Spleen (tissue), 7 donors: ENCODE data around the gene MTX3.

Experiments
- POLR2A ChIP-seq, 3 donors: fragments of 450-650 bp; IDR thresholded peaks; one replicate each; pipeline ENCODE4 v1.5.1; 2017; ENCODE audit warnings: antibody characterized with exemption in 3 of 3, mild to moderate bottlenecking in 1 of 3
- TF ChIP-seq, protein P1 (sequence below), 11 experiments: fragments of 200-600 bp in 7 of 11; fragments of 450-650 bp in 4 of 11; sonication (generic) in 4 of 11; IDR thresholded peaks in 8 of 11; conservative IDR thresholded peaks in 3 of 11; 1 replicate in 7 of 11; 2 replicates in 4 of 11; pipeline versions ENCODE4 v1.4.0 to v1.8.0; 2016 to 2021; ENCODE audit warnings: antibody characterized with exemption in 11 of 11, inconsistent platforms in 4 of 11, mild to moderate bottlenecking in 1 of 11
- donor health status: DM: no; HTN: no; CAD: no; lungs with moderate emphysema.
- donor health status: DM: no; HTN: no; CAD: no.
- donor health status: DM: no; HTN: no; CAD: no.

DNA sequence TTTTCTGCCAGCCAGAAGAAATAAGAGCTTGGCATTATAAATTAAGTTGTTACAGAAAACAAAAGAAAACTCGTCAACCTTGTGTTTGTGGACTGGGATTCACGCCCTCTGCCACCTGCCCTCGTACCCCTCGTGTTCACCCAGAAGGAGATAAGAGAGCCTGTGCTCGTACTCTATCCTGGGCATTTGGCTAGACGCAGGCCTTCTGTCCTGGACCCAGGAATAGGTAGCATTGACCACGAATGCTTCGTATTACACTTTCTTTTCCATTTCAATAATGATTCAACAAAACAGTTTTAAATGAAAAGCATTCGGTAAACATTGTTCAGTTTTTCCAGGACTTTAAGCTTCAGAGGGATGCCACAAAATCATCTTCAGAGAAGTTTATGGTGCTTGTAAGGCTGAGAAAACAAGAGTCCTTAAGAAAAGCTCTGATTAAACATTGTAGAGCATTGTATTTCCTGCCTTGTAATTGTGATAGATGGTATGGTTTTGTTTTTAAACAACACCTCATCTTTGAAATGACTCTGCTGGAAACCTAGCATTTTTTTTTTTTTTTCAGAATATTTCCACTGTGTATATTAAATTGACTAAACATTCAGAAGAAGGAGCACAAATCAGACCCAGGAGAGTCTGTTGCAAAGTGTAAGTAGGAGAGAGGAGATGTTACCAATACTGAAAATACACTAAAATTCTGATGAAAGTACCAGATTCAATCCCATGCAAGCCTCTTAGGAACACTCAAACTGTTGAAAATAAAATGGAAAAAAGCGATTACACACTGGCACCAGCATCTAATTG lies 27.6 kb downstream of the MTX3 start:
- TF ChIP-seq, protein P1, sequence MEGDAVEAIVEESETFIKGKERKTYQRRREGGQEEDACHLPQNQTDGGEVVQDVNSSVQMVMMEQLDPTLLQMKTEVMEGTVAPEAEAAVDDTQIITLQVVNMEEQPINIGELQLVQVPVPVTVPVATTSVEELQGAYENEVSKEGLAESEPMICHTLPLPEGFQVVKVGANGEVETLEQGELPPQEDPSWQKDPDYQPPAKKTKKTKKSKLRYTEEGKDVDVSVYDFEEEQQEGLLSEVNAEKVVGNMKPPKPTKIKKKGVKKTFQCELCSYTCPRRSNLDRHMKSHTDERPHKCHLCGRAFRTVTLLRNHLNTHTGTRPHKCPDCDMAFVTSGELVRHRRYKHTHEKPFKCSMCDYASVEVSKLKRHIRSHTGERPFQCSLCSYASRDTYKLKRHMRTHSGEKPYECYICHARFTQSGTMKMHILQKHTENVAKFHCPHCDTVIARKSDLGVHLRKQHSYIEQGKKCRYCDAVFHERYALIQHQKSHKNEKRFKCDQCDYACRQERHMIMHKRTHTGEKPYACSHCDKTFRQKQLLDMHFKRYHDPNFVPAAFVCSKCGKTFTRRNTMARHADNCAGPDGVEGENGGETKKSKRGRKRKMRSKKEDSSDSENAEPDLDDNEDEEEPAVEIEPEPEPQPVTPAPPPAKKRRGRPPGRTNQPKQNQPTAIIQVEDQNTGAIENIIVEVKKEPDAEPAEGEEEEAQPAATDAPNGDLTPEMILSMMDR (IDR thresholded peaks at IDR 0.05 in 8 of 11, conservative IDR thresholded peaks at IDR 0.05 in 3 of 11): no peak
- TF ChIP-seq POLR2A (IDR thresholded peaks at IDR 0.05): no peak
